GM12891 (cell line): ENCODE measurements around the gene COX6B2.

Experiments
- POLR2A ChIP-seq: IDR thresholded peaks from 2 replicates; pipeline ENCODE4 v1.6.1; 2011; ENCODE audit warnings: low read depth, low read length, control low read depth
- POLR2AphosphoS5 ChIP-seq: IDR thresholded peaks from 2 replicates; pipeline ENCODE4 v1.6.1; 2011; ENCODE audit warnings: low read depth, low read length, control low read depth
- SPI1 ChIP-seq: IDR thresholded peaks from 2 replicates; pipeline ENCODE4 v1.6.1; 2011; ENCODE audit warnings: low read depth, low read length, control low read depth
- TAF1 ChIP-seq: IDR thresholded peaks from 2 replicates; pipeline ENCODE4 v1.6.1; 2011; ENCODE audit warnings: low read depth, low read length, control low read depth

GRCh38 chr19:55303477-55303876, 51.0 kb downstream of the COX6B2 start:
- TF ChIP-seq SPI1 = no peak
- no peak for TF ChIP-seq POLR2A
- no peak for TF ChIP-seq TAF1
- no peak for TF ChIP-seq POLR2AphosphoS5
